ENCODE results near the gene C8G. TPM values are rescaled to one million over a fixed set of nuclear protein-coding genes. Genes with fewer than 3 reads are reported as not detected.

C8G gene
- total RNA-seq, 1 experiment from 2014 or later, result 0.85 TPM

DNA sequence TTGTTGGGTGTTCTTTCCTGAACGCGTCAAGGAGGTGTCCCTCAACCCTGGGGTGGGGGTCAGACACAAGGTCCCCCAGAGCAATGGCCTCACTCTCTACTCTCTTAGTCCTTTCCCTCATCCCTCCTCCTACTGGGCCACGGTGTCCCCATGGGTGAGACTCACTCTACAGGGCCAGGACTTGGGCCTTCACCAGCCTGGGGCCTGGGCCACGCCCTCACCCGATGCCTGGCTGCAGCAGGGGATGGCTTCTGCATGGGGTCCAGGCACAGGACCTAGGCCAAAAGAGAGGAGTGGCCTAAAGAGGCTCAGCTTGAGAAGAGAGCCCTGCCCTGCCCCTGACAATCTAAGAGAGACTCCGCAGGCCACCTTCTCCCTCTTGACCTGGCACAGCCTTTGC lies 12.9 kb downstream of the C8G start (continued):
- TF ChIP-seq, protein P1, sequence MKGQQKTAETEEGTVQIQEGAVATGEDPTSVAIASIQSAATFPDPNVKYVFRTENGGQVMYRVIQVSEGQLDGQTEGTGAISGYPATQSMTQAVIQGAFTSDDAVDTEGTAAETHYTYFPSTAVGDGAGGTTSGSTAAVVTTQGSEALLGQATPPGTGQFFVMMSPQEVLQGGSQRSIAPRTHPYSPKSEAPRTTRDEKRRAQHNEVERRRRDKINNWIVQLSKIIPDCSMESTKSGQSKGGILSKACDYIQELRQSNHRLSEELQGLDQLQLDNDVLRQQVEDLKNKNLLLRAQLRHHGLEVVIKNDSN (CRISPR knock-in tag; IDR thresholded peaks at IDR 0.05), result no peak
- TF ChIP-seq, protein P2, sequence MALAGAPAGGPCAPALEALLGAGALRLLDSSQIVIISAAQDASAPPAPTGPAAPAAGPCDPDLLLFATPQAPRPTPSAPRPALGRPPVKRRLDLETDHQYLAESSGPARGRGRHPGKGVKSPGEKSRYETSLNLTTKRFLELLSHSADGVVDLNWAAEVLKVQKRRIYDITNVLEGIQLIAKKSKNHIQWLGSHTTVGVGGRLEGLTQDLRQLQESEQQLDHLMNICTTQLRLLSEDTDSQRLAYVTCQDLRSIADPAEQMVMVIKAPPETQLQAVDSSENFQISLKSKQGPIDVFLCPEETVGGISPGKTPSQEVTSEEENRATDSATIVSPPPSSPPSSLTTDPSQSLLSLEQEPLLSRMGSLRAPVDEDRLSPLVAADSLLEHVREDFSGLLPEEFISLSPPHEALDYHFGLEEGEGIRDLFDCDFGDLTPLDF (CRISPR knock-in tag; IDR thresholded peaks at IDR 0.05), result no peak
- no peak for TF ChIP-seq MYBL2 (CRISPR knock-in tag; IDR thresholded peaks at IDR 0.05)

DNA sequence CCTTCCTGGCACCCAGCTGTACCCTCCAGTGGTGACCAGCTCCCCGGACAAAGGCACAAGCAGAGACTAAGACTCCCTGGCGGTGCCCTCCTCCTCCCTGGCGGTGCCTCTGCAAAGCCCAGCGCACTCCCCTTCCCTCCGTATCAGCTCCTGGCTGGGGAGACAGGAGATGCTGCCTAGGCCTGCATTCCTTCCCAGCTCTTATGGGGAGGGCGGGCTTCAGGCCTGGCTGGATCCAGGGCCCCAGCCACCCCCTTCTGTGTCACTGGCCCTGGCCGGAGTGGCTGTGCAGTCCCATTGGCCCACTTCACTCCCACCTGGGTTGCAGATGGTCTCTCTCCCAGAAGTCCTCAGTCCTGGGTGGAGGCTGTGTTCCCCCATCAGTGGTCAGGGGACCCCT lies 13.4 kb downstream of the C8G start:
- CTCF ChIA-PET, result interaction anchor here (1.1 kb wide), 1 partner anchor 11 kb away, joined by 3 read pairs; no protein-coding TSS in a partner anchor
- H3K27me3 Mint-ChIP-seq (ENCODE audit: low read depth), result no peaks in the 10 kb centered on the region
- POLR2A ChIA-PET, result no interaction called here

DNA sequence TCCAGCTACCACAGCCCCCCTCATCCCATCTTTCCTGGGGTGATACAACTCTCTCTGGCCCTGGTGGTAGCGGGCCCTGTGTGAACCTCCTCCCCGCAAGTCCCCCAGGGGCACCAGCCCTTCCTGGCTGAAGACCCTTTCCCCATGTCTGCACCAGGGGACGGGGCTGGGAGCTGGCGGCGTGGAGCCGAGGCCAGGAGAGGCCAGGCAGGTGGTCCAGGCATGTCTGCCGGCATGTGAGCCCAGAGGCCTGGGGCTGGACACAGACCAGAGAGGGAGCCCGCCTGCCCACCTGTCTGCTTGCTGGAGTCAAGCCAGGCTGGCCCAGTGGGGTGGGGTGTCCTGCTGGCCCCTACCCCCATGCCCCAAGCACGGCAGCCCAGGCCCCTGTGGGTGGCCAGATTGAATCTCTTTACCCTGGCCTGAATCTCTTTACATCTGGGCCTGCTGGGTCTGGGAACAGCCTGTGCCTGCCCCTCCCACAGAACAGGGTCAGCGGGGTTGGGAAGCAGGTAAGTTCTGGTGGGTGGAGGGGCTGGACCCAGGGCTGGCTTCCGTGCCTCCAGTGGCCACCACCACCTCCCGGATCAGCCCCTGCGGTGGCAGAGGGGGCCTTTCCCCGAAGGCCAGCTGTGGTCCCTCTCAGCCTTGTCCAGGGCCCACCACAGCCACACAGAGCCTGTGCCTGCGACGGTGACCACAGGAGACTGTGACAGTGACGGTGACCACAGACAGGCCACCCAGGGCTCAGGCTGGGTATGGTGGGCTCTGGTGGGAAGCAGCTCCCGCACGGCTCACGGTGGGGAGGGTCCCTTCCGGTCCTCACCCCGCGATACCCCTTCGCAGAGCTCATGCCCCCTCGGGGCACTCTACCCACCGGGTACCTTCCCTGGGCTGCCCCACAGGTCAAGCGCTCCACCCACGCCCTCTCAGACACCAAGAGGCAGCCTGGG lies 14.1 kb downstream of the C8G start:
- POLR2A ChIA-PET, result no interaction called here
- H3K9me3 Mint-ChIP-seq, result peaks cover 9% of the 10 kb centered on the region
- DNase-seq (ENCODE audit: low spot score), result no peak
- no peak for TF ChIP-seq ZNF396 (CRISPR knock-in tag; IDR thresholded peaks at IDR 0.05; ENCODE audit: borderline replicate concordance)
- TF ChIP-seq ZNF423 (CRISPR knock-in tag; IDR thresholded peaks at IDR 0.05), result 0 out of 2 replicates have a peak, but pooled peaks have one; percentile 44
- H3K4me3 Mint-ChIP-seq, result no peak overlapping the region
- no peaks in the 10 kb centered on the region for H3K27me3 Mint-ChIP-seq (ENCODE audit: low read depth)
- no peak for ATAC-seq
- no peaks in the 10 kb centered on the region for H3K4me1 Mint-ChIP-seq
- H3K36me3 Mint-ChIP-seq, result no peaks in the 10 kb centered on the region
- CTCF ChIA-PET, result interaction anchor here (1.1 to 1.8 kb wide), 6 partner anchors 11 to 87 kb away, joined by 3 to 11 read pairs (median 5); no protein-coding TSS in a partner anchor
- no peak overlapping the region for H3K27ac Mint-ChIP-seq

More for the DNA sequence above, 13.4 kb downstream of the C8G start:
- ATAC-seq (no peak), DNase-seq (ENCODE audit: low spot score) (no peak)
- Mint-ChIP-seq H3K27ac (no peak overlapping the region), H3K4me1 (no peaks in the 10 kb centered on the region), H3K9me3 (peaks cover 9% of the 10 kb centered on the region), H3K36me3 (no peaks in the 10 kb centered on the region), H3K4me3 (no peak overlapping the region)
- TF ChIP-seq, protein P3, sequence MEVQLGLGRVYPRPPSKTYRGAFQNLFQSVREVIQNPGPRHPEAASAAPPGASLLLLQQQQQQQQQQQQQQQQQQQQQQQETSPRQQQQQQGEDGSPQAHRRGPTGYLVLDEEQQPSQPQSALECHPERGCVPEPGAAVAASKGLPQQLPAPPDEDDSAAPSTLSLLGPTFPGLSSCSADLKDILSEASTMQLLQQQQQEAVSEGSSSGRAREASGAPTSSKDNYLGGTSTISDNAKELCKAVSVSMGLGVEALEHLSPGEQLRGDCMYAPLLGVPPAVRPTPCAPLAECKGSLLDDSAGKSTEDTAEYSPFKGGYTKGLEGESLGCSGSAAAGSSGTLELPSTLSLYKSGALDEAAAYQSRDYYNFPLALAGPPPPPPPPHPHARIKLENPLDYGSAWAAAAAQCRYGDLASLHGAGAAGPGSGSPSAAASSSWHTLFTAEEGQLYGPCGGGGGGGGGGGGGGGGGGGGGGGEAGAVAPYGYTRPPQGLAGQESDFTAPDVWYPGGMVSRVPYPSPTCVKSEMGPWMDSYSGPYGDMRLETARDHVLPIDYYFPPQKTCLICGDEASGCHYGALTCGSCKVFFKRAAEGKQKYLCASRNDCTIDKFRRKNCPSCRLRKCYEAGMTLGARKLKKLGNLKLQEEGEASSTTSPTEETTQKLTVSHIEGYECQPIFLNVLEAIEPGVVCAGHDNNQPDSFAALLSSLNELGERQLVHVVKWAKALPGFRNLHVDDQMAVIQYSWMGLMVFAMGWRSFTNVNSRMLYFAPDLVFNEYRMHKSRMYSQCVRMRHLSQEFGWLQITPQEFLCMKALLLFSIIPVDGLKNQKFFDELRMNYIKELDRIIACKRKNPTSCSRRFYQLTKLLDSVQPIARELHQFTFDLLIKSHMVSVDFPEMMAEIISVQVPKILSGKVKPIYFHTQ (CRISPR knock-in tag; IDR thresholded peaks at IDR 0.05), result no peak
- 0 out of 2 replicates have a peak, but pooled peaks have one; percentile 33 for TF ChIP-seq GTF2I (CRISPR knock-in tag; conservative IDR thresholded peaks at IDR 0.05)

DNA sequence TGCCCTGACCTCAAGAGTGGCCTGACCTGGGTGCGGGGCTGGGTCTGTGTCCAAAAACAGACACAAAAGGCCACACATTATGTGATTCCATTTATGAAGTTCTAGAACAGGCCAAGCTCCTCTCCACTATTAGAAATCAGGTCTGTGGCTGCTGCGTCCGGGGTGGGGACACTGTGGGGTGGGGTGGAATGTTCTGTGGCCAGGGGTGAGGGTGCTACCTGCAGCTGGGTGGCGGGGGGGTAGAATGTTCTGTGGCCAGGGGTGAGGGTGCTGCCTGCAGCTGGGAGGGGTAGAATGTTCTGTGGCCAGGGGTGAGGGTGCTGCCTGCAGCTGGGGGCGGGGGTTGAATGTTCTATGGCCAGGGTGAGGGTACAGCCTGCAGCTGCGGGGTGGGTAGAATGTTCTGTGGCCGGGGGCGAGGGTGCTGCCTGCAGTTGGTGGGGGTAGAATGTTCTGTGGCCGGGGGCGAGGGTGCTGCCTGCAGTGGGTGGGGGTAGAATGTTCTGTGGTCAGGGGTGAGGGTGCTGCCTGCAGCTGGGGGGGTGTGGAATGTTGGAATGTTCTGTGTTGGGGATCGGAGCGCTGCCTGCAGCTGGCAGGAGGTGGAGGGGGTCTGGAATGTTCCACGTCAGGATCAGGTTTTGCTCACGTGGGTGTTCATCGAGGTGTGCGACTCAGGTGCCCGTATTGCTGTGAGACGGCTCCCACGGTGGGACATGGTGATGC lies 15.3 kb downstream of the C8G start:
- Mint-ChIP-seq H3K4me3 (no peak overlapping the region), H3K4me1 (no peaks in the 10 kb centered on the region), H3K36me3 (no peaks in the 10 kb centered on the region), H3K27ac (no peak overlapping the region), H3K9me3 (peaks cover 9% of the 10 kb centered on the region), H3K27me3 (ENCODE audit: low read depth) (no peaks in the 10 kb centered on the region)
- no peak for DNase-seq (ENCODE audit: low spot score)
- ATAC-seq, result no peak
- TF ChIP-seq, protein P4, sequence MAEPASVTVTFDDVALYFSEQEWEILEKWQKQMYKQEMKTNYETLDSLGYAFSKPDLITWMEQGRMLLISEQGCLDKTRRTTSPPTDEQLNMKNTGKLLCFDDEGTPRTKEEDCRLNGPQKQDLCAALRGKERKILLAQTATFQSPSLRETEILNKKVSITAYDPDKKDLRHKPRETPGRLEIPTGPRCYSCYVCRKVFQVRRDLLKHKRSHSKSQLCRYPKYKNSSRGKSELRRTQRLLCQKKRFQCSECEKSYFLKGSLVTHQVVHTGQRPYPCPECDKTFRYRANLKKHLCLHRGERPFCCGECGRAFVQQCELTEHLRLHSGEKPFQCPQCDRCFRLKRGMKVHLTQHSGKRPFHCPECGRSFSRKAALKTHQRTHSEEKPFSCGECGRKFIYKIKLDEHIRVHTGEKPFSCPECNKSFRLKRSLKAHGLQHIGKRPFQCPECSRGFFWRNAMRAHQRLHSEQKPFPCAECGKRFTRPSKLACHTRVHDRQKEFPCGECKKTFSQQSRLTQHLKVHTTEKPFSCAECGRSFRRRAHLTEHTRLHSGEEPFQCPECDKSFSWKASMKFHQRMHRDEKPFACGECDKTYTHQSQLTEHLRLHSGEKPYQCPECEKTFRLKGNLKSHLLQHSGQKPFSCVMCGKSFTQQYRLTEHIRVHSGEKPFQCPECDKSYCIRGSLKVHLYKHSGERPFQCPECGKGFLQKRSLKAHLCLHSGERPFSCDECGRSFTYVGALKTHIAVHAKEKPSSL (CRISPR knock-in tag; conservative IDR thresholded peaks at IDR 0.05), result no peak
- TF ChIP-seq NR2C2 (CRISPR knock-in tag; IDR thresholded peaks at IDR 0.05) (no peak), SMAD4 (CRISPR knock-in tag; IDR thresholded peaks at IDR 0.05) (no peak), ZNF416 (CRISPR knock-in tag; IDR thresholded peaks at IDR 0.05) (no peak), SP1 (CRISPR knock-in tag; conservative IDR thresholded peaks at IDR 0.05) (no peak), TCF7 (CRISPR knock-in tag; IDR thresholded peaks at IDR 0.05; ENCODE audit: low read depth) (no peak)
- TF ChIP-seq, protein P5, sequence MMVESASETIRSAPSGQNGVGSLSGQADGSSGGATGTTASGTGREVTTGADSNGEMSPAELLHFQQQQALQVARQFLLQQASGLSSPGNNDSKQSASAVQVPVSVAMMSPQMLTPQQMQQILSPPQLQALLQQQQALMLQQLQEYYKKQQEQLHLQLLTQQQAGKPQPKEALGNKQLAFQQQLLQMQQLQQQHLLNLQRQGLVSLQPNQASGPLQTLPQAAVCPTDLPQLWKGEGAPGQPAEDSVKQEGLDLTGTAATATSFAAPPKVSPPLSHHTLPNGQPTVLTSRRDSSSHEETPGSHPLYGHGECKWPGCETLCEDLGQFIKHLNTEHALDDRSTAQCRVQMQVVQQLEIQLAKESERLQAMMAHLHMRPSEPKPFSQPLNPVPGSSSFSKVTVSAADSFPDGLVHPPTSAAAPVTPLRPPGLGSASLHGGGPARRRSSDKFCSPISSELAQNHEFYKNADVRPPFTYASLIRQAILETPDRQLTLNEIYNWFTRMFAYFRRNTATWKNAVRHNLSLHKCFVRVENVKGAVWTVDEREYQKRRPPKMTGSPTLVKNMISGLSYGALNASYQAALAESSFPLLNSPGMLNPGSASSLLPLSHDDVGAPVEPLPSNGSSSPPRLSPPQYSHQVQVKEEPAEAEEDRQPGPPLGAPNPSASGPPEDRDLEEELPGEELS (CRISPR knock-in tag; IDR thresholded peaks at IDR 0.05), result no peak
- CTCF ChIA-PET, result interaction anchor here (0.6 to 1.8 kb wide), 8 partner anchors 12 to 159 kb away, joined by 3 to 11 read pairs (median 4); no protein-coding TSS in a partner anchor
- POLR2A ChIA-PET, result no interaction called here

Measured in WTC11 (cell line).